ENCODE results near the gene GGCX.

Gene GGCX

DNA sequence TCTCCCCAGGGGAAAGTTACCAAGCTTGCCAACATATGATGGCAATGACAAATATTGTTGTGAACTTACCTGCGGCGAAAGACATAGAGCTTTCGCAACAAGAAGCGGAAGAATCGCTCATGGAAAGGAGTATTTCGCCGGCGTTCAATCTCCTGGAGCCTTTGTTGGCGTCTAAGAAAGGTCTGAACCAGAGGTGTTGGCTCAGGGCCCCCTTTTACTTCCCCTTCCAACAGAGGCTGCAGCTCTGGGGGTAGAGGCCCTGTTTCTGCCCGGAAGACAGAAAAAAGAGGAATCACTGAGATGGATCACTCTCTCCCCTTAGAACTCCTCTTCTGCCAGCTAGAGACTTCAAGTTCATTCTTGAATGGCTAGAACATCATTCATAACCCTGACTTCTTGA lies 10.8 kb downstream of the GGCX start:
- no peak for DNase-seq
- H3K4me1 ChIP-seq, result no peaks in the 10 kb centered on the region
- H3K36me3 ChIP-seq, result peaks cover 4% of the 10 kb centered on the region
- H3K9me3 ChIP-seq, result no peaks in the 10 kb centered on the region
- no peak overlapping the region for H3K4me3 ChIP-seq (ENCODE audit: low read depth, low read length)
- TF ChIP-seq, protein P1, sequence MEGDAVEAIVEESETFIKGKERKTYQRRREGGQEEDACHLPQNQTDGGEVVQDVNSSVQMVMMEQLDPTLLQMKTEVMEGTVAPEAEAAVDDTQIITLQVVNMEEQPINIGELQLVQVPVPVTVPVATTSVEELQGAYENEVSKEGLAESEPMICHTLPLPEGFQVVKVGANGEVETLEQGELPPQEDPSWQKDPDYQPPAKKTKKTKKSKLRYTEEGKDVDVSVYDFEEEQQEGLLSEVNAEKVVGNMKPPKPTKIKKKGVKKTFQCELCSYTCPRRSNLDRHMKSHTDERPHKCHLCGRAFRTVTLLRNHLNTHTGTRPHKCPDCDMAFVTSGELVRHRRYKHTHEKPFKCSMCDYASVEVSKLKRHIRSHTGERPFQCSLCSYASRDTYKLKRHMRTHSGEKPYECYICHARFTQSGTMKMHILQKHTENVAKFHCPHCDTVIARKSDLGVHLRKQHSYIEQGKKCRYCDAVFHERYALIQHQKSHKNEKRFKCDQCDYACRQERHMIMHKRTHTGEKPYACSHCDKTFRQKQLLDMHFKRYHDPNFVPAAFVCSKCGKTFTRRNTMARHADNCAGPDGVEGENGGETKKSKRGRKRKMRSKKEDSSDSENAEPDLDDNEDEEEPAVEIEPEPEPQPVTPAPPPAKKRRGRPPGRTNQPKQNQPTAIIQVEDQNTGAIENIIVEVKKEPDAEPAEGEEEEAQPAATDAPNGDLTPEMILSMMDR (IDR thresholded peaks at IDR 0.05; ENCODE audit: low read depth, low read length), result no peak
- peaks cover 3% of the 10 kb centered on the region; the same call in 1 of the 2 replicates for H3K27me3 ChIP-seq

DNA sequence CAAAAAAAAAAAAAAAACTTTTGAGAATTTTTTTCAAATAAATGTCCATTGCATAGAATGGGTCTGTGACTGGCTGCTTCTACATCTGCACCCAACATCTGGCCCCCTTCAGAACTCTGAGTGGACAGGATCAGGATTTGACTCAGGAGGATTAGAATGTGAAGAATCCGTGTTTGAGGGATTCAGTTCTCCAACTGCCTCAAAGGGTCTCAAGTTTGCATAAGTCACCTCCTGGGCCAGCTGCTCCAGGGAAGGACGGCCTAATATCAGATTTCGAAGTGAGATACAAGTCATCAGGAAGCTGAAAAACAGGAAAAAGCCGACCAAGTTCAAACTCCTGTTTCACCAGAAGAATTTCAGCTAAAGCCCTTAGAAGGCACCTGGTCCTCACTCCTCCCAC lies 11.5 kb downstream of the GGCX start:
- H3K4me1 ChIP-seq, result no peaks in the 10 kb centered on the region
- no peak for DNase-seq
- TF ChIP-seq, protein P1 (IDR thresholded peaks at IDR 0.05; ENCODE audit: low read depth, low read length), result no peak
- peaks cover 3% of the 10 kb centered on the region; the same call in 1 of the 2 replicates for H3K27me3 ChIP-seq
- no peak overlapping the region for H3K4me3 ChIP-seq (ENCODE audit: low read depth, low read length)
- H3K36me3 ChIP-seq, result peaks cover 11% of the 10 kb centered on the region
- no peaks in the 10 kb centered on the region for H3K9me3 ChIP-seq

DNA sequence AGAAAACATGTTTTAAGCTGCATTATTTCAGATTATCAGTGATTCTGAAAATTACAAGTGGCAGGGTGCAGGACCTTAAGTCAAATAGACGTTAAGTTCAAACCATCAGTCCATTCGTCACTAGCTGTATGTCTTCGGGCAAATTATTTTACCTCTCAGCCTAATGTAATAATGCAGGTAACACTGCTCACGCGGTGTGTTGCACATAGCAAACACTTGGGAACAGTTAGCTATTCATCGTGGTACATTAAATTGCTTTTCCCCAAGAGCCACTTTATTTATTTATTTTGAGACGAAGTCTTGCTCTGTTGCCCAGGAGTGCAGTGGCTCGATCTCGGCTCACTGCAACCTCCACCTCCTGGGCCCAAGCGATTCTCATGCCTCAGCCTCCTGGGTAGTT lies 12.2 kb downstream of the GGCX start:
- no peaks in the 10 kb centered on the region for H3K9me3 ChIP-seq
- H3K27me3 ChIP-seq, result peaks cover 3% of the 10 kb centered on the region; the same call in 1 of the 2 replicates
- DNase-seq, result no peak
- no peaks in the 10 kb centered on the region for H3K4me1 ChIP-seq
- peaks cover 18% of the 10 kb centered on the region for H3K36me3 ChIP-seq
- no peak overlapping the region for H3K4me3 ChIP-seq (ENCODE audit: low read depth, low read length)
- TF ChIP-seq, protein P1 (IDR thresholded peaks at IDR 0.05; ENCODE audit: low read depth, low read length), result no peak

DNA sequence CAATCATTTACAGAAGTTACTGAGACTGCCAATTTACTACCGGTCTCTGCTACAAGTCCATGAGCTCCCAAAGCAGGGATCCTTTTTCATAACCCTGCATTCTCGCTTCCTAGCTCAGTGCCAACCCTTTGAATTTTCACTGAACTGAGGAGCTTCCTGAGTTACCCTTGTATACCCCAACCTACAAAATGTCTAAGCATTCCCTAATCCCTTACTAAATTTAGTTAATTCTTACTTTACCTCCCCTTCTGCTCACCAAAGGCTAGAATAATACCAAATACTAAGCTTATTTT lies 12.7 kb downstream of the GGCX start:
- no peaks in the 10 kb centered on the region for H3K4me1 ChIP-seq
- H3K36me3 ChIP-seq, result peaks cover 23% of the 10 kb centered on the region
- TF ChIP-seq, protein P1 (IDR thresholded peaks at IDR 0.05; ENCODE audit: low read depth, low read length), result no peak

DNA sequence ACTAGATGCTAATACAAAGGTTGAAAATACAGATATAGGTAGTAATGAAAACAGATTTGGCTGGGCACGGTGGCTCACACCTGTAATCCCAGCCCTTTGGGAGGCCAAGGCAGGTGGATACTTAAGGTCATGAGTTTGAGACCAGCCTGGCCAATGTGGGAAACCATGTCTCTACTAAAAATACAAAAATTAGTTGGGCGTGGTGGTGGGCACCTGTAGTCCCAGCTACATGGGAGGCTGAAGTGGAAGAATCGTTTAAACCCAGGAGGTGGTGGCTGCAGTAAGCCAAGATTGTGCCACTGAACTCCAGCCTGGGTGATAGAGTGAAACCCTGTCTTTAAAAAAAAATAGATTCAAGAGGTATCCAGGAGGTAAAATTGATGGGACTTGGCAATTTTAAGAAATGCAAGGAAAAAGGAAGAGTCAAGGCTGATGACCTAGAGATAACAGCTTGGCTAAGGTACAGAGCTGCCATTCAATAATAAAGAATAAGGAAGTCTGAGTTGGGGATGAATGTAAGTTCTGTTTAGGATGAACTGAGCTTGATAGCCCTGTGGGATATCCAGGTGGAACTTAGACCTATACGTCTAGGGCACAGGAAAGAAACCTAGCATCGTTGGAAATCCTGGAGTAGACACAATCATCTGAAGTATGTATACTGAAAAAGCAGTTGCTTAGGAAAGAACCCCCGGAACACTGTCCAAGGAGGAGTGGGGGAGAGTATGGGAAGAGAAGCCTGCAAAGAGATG lies 13.3 kb downstream of the GGCX start:
- Histone ChIP-seq H3K36me3 (peaks cover 29% of the 10 kb centered on the region), H3K9me3 (no peaks in the 10 kb centered on the region), H3K4me3 (ENCODE audit: low read depth, low read length) (no peak overlapping the region), H3K4me1 (no peaks in the 10 kb centered on the region), H3K27me3 (peaks cover 3% of the 10 kb centered on the region; the same call in 1 of the 2 replicates)
- DNase-seq, result no peak
- TF ChIP-seq, protein P1 (IDR thresholded peaks at IDR 0.05; ENCODE audit: low read depth, low read length), result no peak

More for the DNA sequence above, 12.7 kb downstream of the GGCX start:
- H3K9me3 ChIP-seq, result no peaks in the 10 kb centered on the region
- no peak overlapping the region for H3K4me3 ChIP-seq (ENCODE audit: low read depth, low read length)
- H3K27me3 ChIP-seq, result peaks cover 3% of the 10 kb centered on the region; the same call in 1 of the 2 replicates
- DNase-seq, result no peak

DNA sequence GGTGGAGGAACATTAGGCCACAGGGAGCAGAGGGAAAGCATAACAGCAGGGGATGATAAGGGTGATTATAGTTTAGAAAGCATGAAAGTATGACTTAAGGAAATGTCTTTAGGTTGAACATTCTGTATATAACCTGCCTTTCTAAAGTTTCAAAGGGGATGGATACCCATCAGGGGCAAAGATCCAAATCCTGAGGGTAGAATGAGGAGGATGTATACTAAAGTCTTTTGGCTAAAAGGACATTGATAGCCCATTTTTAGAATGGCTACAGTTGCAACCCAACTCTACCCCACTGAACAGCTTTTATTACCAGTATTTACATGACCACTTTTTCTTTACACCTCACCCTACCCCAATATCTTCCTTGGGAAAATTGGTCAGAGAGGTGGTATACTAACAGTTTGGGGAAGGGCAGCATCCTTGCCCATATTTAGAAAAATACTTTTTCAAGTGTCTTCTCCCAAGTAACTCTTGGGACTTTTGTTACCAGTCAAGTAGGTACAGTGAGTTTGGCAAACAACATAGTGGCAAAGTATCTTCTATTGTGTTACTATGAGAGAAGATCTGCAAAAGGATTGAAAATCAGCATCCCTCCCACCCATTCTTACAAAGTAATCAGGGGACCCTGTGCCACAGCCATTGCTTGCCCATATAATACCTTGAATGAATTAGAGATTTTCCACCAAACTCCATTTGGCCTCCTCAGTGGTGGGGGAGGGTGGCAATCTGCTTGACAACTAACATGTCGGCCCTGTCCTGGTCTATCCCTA lies 14.0 kb downstream of the GGCX start:
- DNase-seq, result no peak
- Histone ChIP-seq H3K9me3 (no peaks in the 10 kb centered on the region), H3K27me3 (peaks cover 3% of the 10 kb centered on the region; the same call in 1 of the 2 replicates), H3K36me3 (peaks cover 36% of the 10 kb centered on the region), H3K4me1 (no peaks in the 10 kb centered on the region), H3K4me3 (ENCODE audit: low read depth, low read length) (no peak overlapping the region)
- TF ChIP-seq, protein P1 (IDR thresholded peaks at IDR 0.05; ENCODE audit: low read depth, low read length), result no peak

Data from BE2C (cell line).